ENCODE results near the gene RHPN2. TPM values are rescaled to one million over a fixed set of nuclear protein-coding genes. Genes with fewer than 3 reads are reported as not detected.

RHPN2 gene
- polyA plus RNA-seq, 2 of the 4 experiments (the other 2 are of a cell fraction) = 60.5 to 140 TPM

GRCh38 chr19:33080761-33081681 lies 16.3 kb upstream of the RHPN2 start, which contains the start of gene GPATCH1 (continued):
- no peak for TF ChIP-seq FOSB (CRISPR knock-in tag; IDR thresholded peaks at IDR 0.05)
- TF ChIP-seq NPAS2 (CRISPR knock-in tag; IDR thresholded peaks at IDR 0.05; ENCODE audit: borderline replicate concordance) = no peak
- TF ChIP-seq KDM5A (IDR thresholded peaks at IDR 0.05) = peak; percentile 97
- TF ChIP-seq HOXB13 (CRISPR knock-in tag; IDR thresholded peaks at IDR 0.05; ENCODE audit: low read depth) = no peak
- no peak; a peak in 1 of 5 replicates for TF ChIP-seq EP300 (IDR thresholded peaks at IDR 0.05)
- TF ChIP-seq, protein P1, sequence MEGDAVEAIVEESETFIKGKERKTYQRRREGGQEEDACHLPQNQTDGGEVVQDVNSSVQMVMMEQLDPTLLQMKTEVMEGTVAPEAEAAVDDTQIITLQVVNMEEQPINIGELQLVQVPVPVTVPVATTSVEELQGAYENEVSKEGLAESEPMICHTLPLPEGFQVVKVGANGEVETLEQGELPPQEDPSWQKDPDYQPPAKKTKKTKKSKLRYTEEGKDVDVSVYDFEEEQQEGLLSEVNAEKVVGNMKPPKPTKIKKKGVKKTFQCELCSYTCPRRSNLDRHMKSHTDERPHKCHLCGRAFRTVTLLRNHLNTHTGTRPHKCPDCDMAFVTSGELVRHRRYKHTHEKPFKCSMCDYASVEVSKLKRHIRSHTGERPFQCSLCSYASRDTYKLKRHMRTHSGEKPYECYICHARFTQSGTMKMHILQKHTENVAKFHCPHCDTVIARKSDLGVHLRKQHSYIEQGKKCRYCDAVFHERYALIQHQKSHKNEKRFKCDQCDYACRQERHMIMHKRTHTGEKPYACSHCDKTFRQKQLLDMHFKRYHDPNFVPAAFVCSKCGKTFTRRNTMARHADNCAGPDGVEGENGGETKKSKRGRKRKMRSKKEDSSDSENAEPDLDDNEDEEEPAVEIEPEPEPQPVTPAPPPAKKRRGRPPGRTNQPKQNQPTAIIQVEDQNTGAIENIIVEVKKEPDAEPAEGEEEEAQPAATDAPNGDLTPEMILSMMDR (IDR thresholded peaks at IDR 0.05) = no peak
- TF ChIP-seq HOXA7 (CRISPR knock-in tag; IDR thresholded peaks at IDR 0.05) = no peak
- TF ChIP-seq TFCP2L1 (CRISPR knock-in tag; IDR thresholded peaks at IDR 0.05) = no peak
- peak; percentile 96 for TF ChIP-seq MAZ (IDR thresholded peaks at IDR 0.05; ENCODE audit: borderline replicate concordance, low read depth, low read length)
- no peak for TF ChIP-seq PHF8 (IDR thresholded peaks at IDR 0.05; ENCODE audit: borderline replicate concordance, low read depth)
- no peak for TF ChIP-seq RARB (CRISPR knock-in tag; IDR thresholded peaks at IDR 0.05)
- no peak for TF ChIP-seq ESRRA (IDR thresholded peaks at IDR 0.05; ENCODE audit: borderline replicate concordance, low read length)
- TF ChIP-seq HEYL (CRISPR knock-in tag; IDR thresholded peaks at IDR 0.05) = no peak
- no peak for TF ChIP-seq RCOR1 (IDR thresholded peaks at IDR 0.05; ENCODE audit: low read depth, low read length)
- TF ChIP-seq RNF2 (IDR thresholded peaks at IDR 0.05; ENCODE audit: borderline replicate concordance, low read depth) = no peak
- TF ChIP-seq, protein P2, sequence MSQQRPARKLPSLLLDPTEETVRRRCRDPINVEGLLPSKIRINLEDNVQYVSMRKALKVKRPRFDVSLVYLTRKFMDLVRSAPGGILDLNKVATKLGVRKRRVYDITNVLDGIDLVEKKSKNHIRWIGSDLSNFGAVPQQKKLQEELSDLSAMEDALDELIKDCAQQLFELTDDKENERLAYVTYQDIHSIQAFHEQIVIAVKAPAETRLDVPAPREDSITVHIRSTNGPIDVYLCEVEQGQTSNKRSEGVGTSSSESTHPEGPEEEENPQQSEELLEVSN (IDR thresholded peaks at IDR 0.05; ENCODE audit: borderline replicate concordance, low read depth) = peak; percentile 81
- no peak for TF ChIP-seq TP53 (CRISPR knock-in tag; IDR thresholded peaks at IDR 0.05)
- TF ChIP-seq GATA3 (IDR thresholded peaks at IDR 0.05; ENCODE audit: borderline replicate concordance) = 0 out of 2 replicates have a peak, but pooled peaks have one; percentile 39
- peak; percentile 96 for TF ChIP-seq MAX (IDR thresholded peaks at IDR 0.05)
- 0 out of 2 replicates have a peak, but pooled peaks have one; percentile 88 for TF ChIP-seq HDAC2 (IDR thresholded peaks at IDR 0.05)
- no peak for TF ChIP-seq NR3C1 (IDR thresholded peaks at IDR 0.05)
- no peak for TF ChIP-seq FOSL2 (IDR thresholded peaks at IDR 0.05)
- TF ChIP-seq FOSL2 (CRISPR knock-in tag; IDR thresholded peaks at IDR 0.05) = 0 out of 2 replicates have a peak, but pooled peaks have one; percentile 6
- peak; percentile 79 for TF ChIP-seq POLR2A (IDR thresholded peaks at IDR 0.05; ENCODE audit: low read length)
- no peak for TF ChIP-seq ELK1 (IDR thresholded peaks at IDR 0.05; ENCODE audit: low read depth, low read length)
- TF ChIP-seq, protein P3, sequence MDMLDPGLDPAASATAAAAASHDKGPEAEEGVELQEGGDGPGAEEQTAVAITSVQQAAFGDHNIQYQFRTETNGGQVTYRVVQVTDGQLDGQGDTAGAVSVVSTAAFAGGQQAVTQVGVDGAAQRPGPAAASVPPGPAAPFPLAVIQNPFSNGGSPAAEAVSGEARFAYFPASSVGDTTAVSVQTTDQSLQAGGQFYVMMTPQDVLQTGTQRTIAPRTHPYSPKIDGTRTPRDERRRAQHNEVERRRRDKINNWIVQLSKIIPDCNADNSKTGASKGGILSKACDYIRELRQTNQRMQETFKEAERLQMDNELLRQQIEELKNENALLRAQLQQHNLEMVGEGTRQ (IDR thresholded peaks at IDR 0.05) = no peak
- no peak for TF ChIP-seq EHMT2 (IDR thresholded peaks at IDR 0.05; ENCODE audit: low read depth)
- TF ChIP-seq KDM1A (IDR thresholded peaks at IDR 0.05; ENCODE audit: low read depth) = no peak
- no peak for TF ChIP-seq BHLHE40 (IDR thresholded peaks at IDR 0.05; ENCODE audit: low read depth, low read length)
- TF ChIP-seq BCL3 (IDR thresholded peaks at IDR 0.05) = peak; percentile 85
- no peak for TF ChIP-seq ZC3H11A (IDR thresholded peaks at IDR 0.05)
